HG02973 (cell line): ENCODE data around the gene SLC25A43.
"Not testable (repeated sequence)": the region's sequence is repeated elsewhere in the genome, so short reads cannot be mapped to it uniquely, and the experiment has no call there.

Experiments used
- ATAC-seq: cut with Tn5 transposase; IDR thresholded peaks from one replicate; pipeline ENCODE4 v1.9.1; 2021; ENCODE audit warnings: moderate library complexity; ENCODE audit not compliant: unreplicated experiment

The SLC25A43 gene

GRCh38 chrX:119398974-119399771 is at the start of gene SLC25A43:
SLC25A43 (plus strand) TSS chrX:119399336; CDS start chrX:119399404, 68 bp downstream.
- peak; percentile 87 for ATAC-seq

GRCh38 chrX:119359618-119360382 is 39.3 kb upstream of the SLC25A43 start:
- ATAC-seq = no peak

DNA sequence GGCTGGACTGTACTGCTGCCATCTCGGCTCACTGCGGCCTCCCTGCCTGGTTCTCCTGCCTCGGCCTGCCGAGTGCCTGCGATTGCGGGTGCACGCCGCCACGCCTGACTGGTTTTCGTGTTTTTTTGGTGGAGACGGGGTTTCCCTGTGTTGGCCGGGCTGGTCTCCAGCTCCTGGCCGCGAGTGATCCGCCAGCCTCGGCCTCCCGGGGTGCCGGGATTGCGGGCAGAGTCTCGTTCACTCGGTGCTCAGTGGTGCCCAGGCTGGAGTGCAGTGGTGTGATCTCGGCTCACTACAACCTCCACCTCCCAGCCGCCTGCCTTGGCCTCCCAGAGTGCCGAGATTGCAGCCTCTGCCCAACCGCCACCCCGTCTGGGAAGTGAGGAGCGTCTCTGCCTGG is 37.7 kb upstream of the SLC25A43 start:
- ATAC-seq = not testable (repeated sequence)

DNA sequence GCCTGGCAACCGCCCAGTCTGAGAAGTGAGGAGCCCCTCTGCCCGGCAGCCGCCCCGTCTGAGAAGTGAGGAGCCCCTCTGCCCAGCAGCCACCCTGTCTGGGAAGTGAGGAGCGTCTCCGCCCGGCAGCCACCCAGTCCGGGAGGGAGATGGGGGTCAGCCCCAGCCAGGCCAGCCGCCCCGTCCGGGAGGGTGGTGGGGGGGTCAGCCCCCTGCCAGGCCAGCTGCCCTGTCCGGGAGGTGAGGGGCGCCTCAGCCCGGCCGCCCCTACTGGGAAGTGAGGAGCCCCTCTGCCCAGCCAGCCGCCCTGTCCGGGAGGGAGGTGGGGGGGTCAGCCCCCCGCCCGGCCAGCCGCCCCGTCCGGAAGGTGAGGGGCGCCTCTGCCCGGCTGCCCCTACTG is 37.1 kb upstream of the SLC25A43 start:
- not testable (repeated sequence) for ATAC-seq

DNA sequence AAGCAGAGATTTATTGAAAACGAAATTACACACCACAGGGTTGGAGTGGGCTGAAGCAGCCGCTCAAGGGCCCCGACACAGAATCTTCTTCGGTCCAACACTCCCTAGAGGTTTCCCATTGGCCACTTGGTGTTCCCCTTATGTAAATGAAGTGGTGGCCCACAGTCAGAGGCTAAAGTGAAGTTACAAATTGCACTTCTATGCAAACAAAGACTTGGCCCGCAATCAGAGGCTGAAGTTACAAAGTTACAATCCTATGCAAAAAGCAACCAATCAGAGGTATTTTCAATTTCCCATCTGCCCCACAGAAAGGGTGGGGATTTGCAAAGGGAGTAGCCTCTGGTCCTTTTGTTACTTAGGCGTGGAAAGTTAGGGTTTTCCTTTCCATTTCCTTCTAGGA is 35.7 kb upstream of the SLC25A43 start:
- no peak for ATAC-seq

- ATAC-seq = not testable (repeated sequence)
Observed at GRCh38 chrX:119371861-119372260, 27.3 kb upstream of the SLC25A43 start.

DNA sequence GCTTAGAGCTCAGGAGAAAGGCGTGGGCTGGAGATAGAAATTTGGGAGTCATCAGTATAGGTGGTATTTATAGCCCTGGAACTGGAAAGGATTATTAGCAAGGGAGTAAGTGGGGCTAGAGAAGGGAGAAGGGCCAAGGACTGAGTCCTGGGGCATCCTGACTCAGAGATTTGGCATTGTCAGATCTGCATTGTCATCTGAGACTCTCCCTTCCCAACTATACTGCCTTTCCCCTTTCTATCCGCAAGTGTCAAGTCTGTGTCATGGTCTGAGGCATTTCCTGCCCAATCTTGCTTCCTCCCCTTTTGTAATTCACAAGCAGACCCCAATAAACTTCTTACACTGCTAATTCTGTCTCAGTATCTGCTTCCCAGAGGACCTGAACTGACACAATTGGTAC is 24.4 kb upstream of the SLC25A43 start:
- ATAC-seq = no peak

DNA sequence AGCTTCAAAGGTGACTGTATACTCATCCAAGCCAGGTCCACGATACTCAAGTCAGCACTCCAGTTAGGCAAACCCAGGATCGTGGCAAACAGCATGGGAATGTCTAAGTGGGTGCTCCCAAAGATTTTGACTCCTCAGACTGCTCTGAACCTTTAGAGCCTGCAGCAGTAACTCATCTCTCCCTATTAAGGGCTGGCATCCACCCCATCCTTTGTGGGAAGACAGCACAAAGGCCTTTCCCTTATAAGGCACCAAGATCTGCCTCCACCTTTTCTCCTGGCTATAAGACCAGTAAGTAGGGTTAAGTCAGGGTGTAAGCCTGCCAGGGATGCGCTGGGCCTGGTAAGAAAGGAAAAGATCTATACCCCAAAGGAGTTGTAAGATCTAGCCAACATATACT is 23.6 kb upstream of the SLC25A43 start:
- ATAC-seq = no peak

DNA sequence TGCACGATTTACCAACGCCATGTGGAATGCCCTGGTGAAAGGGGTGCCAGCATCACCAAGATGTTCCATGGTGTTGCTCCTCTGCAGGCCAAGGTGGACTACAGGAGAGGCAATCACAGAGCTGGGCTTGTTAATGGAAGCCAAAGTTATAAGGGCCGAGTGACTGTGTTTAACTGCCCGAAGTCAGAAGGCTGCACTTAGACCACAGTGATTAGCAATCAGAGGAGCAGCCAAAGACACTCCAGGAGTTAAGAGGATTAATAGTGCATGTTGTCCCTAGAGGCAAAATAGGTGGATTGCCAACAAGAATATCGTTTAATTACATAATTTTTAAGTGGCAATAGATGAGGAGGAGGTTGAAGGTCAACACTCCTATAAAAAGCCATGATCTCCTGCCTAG is 22.8 kb upstream of the SLC25A43 start:
- ATAC-seq = no peak

DNA sequence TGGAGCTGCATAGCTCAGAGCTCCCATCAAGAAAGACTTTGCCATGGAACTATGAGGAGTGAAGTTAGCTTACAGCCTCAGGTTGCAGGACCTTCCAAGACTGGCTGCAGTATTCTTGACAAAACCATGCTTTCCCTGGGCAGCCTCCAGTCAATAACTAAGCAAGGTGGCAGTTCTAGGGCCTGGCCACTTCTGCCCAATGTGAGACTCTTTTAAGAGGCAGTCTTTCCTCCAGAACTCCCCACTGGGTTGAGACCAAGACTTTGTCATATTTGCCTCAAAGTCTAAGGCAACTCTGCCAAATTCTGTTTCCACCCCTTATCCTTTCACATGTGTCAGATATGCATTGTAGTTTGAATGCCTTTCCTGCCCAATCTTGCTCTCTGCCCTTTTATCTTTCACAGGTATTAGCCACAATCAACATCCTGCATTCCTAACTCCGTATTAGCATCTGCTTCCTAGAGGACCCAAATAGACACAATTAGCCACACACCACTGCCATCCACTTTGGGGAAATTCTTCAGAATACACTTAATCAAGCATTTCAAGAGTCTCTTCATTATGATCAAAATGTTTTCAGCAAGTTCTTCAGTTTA is 17.7 kb upstream of the SLC25A43 start:
- no peak for ATAC-seq

- ATAC-seq = no peak
Observed at GRCh38 chrX:119382606-119383005, 16.5 kb upstream of the SLC25A43 start.

GRCh38 chrX:119386685-119387084 is 12.5 kb upstream of the SLC25A43 start:
- not testable (repeated sequence) for ATAC-seq

DNA sequence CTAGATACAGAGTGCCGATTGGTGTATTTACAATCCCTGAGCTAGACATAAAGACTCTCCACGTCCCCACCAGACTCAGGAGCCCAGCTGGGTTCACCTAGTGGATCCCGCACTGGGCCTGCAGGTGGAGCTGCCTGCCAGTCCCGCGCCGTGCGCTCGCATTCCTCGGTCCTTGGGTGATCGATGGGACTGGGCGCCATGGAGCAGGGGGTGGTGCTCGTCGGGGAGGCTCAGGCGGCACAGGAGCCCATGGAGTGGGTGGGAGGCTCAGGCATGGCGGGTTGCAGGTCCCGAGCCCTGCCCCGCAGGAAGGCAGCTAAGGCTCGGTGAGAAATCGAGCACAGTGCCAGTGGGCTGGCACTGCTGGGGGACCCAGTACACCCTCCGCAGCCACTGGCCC is 11.7 kb upstream of the SLC25A43 start:
- ATAC-seq = not testable (repeated sequence)

DNA sequence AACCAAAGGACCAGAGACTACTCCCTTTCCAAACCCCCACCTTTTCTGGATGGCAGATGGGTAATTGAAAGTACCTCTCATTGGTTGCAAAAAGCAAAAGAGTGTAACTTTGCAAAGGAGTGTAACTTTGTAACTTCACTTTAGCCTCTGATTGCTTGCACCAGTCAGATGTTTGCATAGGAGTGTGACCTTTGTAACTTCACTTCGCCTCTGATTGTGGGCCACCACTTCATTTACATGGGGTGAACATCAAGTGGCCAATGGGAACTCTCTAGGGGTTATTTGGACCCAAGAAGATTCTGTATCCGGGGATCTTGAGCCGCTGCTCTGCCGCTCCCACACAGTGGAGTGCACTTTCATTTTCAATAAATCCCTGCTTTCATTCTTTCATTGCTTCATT is 9.9 kb upstream of the SLC25A43 start:
- no peak for ATAC-seq

DNA sequence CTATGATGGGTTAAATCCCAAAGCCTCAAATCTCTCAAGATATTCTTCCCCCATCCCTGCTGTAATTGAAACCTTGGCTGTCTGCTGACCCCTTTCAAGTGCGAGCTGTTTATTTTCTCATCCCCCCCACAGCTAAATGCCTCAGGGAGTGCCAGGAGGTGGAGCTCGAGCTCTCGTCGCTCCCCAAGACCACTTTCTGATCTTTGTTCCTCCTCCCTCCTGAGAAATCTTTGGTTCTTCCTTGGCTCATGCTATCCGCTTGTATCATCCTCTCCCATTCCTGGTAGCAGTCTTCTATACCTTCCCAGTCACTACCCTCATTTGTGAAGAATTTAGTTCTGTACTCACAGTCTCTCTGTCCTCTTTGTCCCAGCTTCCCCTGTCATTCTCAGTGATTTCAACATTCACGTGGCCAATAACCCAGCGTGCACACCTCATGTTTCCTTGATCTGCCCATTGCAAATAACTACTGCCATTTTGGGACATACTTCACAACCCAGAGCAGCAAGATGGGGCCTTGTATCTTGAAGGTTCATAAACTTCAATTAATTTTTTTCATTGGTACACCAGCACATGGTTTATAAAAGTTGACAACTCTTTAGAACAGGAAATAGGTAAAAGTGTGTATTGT is 9.2 kb upstream of the SLC25A43 start:
- ATAC-seq = no peak

DNA sequence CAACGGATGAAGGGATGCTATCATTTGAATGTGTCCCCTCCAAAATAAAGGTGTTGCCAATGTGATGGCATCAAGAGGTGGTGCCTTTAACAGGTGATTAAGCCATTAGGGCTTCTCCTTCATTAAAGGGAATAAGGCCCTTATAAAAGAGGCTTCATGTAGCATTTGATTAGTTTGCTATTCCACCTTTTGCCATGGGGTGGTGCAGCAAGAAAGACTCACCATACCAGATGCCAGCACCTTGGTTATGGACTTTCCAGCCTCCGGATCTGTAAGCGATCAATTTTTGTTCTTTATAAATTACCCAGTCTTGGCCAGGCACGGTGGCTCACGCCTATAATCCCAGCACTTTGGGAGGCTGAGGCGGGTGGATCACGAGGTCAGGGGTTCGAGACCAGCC is 7.9 kb upstream of the SLC25A43 start:
- no peak for ATAC-seq

DNA sequence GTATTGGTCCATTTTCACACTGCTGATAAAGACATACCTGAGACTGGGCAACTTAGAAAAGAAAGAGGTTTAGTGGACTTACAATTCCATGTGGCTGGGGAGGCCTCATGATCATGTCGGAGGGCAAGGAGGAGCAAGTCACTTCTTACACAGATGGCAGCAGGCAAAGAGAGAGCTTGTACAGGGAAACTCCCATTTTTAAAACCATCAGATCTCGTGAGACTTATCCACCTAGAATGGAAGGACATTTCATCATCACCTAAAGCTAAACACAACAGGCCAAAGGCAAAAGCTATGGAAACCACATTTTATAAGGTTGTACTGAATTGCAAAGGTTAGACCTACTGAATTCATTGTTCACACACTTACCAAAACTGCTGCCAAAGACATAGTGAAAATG is 6.0 kb upstream of the SLC25A43 start:
- no peak for ATAC-seq

GRCh38 chrX:119398587-119398973 is 556 bp upstream of the SLC25A43 start:
- no peak for ATAC-seq

DNA sequence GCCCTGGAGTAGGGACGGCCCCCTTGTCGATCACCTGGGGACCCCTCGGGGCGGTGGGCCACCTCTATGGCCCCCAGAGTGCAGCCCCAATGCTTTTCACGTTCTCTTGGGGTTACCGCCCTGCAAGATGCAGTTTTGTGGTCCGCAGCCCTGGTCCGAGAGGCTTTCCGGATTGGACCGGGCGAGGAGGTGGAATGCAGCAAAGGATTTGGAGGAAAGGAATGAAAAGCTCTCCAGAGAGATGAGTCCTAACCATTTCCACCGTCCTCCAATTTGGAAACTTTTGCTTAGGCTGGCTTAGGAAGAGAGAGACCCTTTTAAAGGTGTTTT is 601 bp downstream of the SLC25A43 start:
- ATAC-seq = no peak

DNA sequence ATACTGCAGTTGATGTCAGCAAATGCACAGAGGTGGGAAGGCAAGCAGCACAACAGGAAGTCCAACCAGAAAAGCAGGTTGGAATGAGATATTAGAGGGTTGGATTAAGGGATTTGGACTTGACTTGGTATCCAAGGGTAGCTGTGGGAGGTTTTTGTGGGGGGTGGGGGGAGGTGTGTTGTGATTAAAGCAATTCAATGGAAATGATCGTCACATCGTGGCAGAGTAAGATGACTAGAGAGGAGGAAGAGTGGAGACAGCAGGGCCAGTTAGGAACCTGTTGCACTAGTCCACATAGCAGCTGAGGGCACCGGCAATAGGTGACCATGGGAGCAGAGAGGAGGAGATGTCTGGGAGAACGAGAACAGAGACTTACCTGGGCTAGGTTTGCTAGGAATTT is 2.4 kb downstream of the SLC25A43 start:
- no peak for ATAC-seq

DNA sequence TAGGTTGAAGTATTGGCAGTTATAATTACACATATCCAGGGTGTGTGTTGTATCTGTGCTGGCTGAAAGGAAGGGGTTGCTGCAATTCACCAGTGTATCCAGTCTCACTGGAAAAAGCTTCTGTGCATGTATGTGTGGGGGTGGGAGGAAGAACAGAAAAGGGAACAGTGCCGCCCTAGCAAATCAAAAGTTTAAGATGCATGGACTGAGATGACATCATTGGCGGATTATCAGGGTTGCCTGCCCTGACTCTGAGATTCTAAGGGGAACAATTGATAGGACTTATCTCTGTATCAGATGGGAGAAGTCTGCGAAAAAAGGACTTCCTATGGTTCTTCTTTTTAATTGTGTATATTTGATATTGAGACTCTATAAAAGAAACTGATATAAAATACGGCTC is 3.5 kb downstream of the SLC25A43 start:
- ATAC-seq = no peak

DNA sequence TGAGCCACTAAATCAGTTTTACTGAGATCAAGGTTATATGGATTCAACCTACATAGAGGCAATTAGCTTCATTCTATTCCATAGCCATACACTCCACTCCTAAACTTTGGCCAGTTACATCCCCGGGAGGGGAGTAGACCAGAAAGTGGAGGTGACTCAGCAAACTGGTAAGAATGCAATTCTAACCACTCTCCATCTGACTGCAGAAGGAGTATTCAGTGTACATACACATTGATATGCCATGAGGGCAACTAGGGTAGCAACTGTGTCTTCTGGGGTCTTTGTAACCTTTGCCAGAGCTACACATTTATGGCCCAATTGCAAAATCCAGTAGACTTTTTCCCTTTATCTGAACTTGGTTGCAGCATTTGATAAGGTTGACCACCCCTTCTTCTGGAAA is 7.6 kb downstream of the SLC25A43 start:
- ATAC-seq = no peak
